IPS DF 19.7 (cell line): Measurements from ENCODE around the gene DDX5.
"Not testable (repeated sequence)": the region's sequence is repeated elsewhere in the genome, so short reads cannot be mapped to it uniquely, and the experiment has no call there.

Source experiments
- DNase-seq: peaks from one replicate; pipeline ENCODE4 v3.0.0-alpha.2; 2013; ENCODE audit warnings: low read depth, low spot score

Gene DDX5

GRCh38 chr17:64494121-64494520, 12.0 kb downstream of the DDX5 start:
- DNase-seq = no peak

GRCh38 chr17:64492481-64493109, 13.5 kb downstream of the DDX5 start:
- DNase-seq = no peak

GRCh38 chr17:64491994-64492393, 14.1 kb downstream of the DDX5 start:
- DNase-seq = no peak

GRCh38 chr17:64491034-64491860, 14.8 kb downstream of the DDX5 start:
- DNase-seq = no peak

GRCh38 chr17:64488301-64488700, 17.8 kb downstream of the DDX5 start:
- DNase-seq = no peak

- DNase-seq = no peak
These were observed 21.7 kb downstream of the DDX5 start for GRCh38 chr17:64484380-64484779.

- DNase-seq = no peak
These were observed 25.1 kb downstream of the DDX5 start for GRCh38 chr17:64480951-64481350.

GRCh38 chr17:64477849-64478248, 28.2 kb downstream of the DDX5 start:
- DNase-seq = no peak

- DNase-seq = no peak
These were observed 33.5 kb downstream of the DDX5 start for GRCh38 chr17:64472564-64472963.

GRCh38 chr17:64471440-64471839, 34.6 kb downstream of the DDX5 start:
- no peak for DNase-seq

- DNase-seq = no peak
These were observed 35.5 kb downstream of the DDX5 start for GRCh38 chr17:64470625-64471024.

GRCh38 chr17:64466834-64467233, 39.3 kb downstream of the DDX5 start:
- not testable (repeated sequence) for DNase-seq

- no peak for DNase-seq
These were observed 39.9 kb downstream of the DDX5 start for GRCh38 chr17:64466019-64466735.

GRCh38 chr17:64461788-64462187, 44.3 kb downstream of the DDX5 start:
- no peak for DNase-seq

- DNase-seq = no peak
These were observed 45.1 kb downstream of the DDX5 start for GRCh38 chr17:64460955-64461354.

- not testable (repeated sequence) for DNase-seq
These were observed 46.3 kb downstream of the DDX5 start for GRCh38 chr17:64459818-64460217.

GRCh38 chr17:64459284-64459747, 46.8 kb downstream of the DDX5 start:
- no peak for DNase-seq

GRCh38 chr17:64458756-64459155, 47.3 kb downstream of the DDX5 start:
- no peak for DNase-seq

GRCh38 chr17:64457156-64457555, 48.9 kb downstream of the DDX5 start:
- no peak for DNase-seq

- DNase-seq = no peak
These were observed 49.9 kb downstream of the DDX5 start for GRCh38 chr17:64455993-64456885.

GRCh38 chr17:64449545-64449944, 56.5 kb downstream of the DDX5 start:
- no peak for DNase-seq
